Uterus (tissue), 4 donors: Measurements from ENCODE around the gene WDR77. TPM values are rescaled to one million over a fixed set of nuclear protein-coding genes. Genes with fewer than 3 reads are reported as not detected.

ENCODE experiments used
- DNase-seq, 2 donors: peaks; one replicate each; pipeline ENCODE4 v3.0.0-alpha.2; 2019 to 2020
- H3K27ac ChIP-seq, 2 donors: fragments of 200-600 bp; sonication (generic); 1 replicate in 1 of 2; 2 replicates in 1 of 2; pipeline ENCODE4 v1.5.1; 2016 to 2018
- H3K27me3 ChIP-seq, 2 donors: fragments of 200-600 bp; sonication (generic); one replicate each; pipeline ENCODE4 v1.5.1; 2018 to 2019; ENCODE audit warnings: control low read depth in 1 of 2
- H3K36me3 ChIP-seq, 2 donors: fragments of 200-600 bp; sonication (generic); one replicate each; pipeline ENCODE4 v1.5.1; 2019; ENCODE audit warnings: control low read depth in 1 of 2
- H3K4me1 ChIP-seq, 2 donors: fragments of 200-600 bp; sonication (generic); one replicate each; pipeline ENCODE4 v1.5.1; 2018 to 2019; ENCODE audit warnings: control low read depth in 1 of 2
- H3K4me3 ChIP-seq, 2 donors: fragments of 200-600 bp; sonication (generic); 1 replicate in 1 of 2; 2 replicates in 1 of 2; pipeline ENCODE4 v1.5.1; 2018 to 2019; ENCODE audit warnings: mild to moderate bottlenecking in 1 of 2
- H3K9me3 ChIP-seq, 2 donors: fragments of 200-600 bp; sonication (generic); one replicate each; pipeline ENCODE4 v1.5.1; 2019; ENCODE audit warnings: control low read depth in 1 of 2
- POLR2A ChIP-seq, 2 donors: fragments of 450-650 bp; IDR thresholded peaks; one replicate each; pipeline ENCODE4 v1.6.1; 2016; ENCODE audit warnings: antibody characterized with exemption in 2 of 2, mild to moderate bottlenecking in 1 of 2, moderate library complexity in 1 of 2
- intact Hi-C: fragments of 100-400 bp; cut with DNase I; formaldehyde crosslinking; loops from one replicate; pipeline ENCODE4 v1.15.1; 2023; ENCODE audit warnings: low total_unique reads
- total RNA-seq, 4 donors: library from RNA; depleted of rRNA in 3 of 4; stranded (reverse); fragments of >200 nt in 3 of 4; gene quantifications; one replicate each; pipeline versions ENCODE4 v1.1.0 to v1.2.4, GENCODE V29; 2014 to 2023
- TF ChIP-seq, protein P1 (sequence below), 4 experiments: fragments of 200-600 bp in 2 of 4; fragments of 450-650 bp in 2 of 4; sonication (generic) in 2 of 4; IDR thresholded peaks; one replicate each; pipeline ENCODE4 v1.5.1; 2016 to 2019; ENCODE audit warnings: antibody characterized with exemption in 4 of 4, mild to moderate bottlenecking in 2 of 4, moderate library complexity in 1 of 4
- donor health status: DM: yes; HTN: yes; CAD: no.

The WDR77 gene
- total RNA-seq, 4 donors from 2014 or later = 0.59 to 31.0 (median 17.1) TPM

GRCh38 chr1:111471012-111471411 lies 22.0 kb upstream of the WDR77 start:
- H3K27ac ChIP-seq = no peak overlapping the region

GRCh38 chr1:111470596-111470995 lies 21.5 kb upstream of the WDR77 start:
- no peak for DNase-seq
- H3K27me3 ChIP-seq = no peaks in the 10 kb centered on the region
- no peaks in the 10 kb centered on the region for H3K36me3 ChIP-seq
- intact Hi-C loops = no loop called here
- H3K4me1 ChIP-seq = no peaks in the 10 kb centered on the region
- no peaks in the 10 kb centered on the region for H3K9me3 ChIP-seq
- no peak overlapping the region for H3K27ac ChIP-seq
- TF ChIP-seq POLR2A (IDR thresholded peaks at IDR 0.05) = no peak
- TF ChIP-seq, protein P1, sequence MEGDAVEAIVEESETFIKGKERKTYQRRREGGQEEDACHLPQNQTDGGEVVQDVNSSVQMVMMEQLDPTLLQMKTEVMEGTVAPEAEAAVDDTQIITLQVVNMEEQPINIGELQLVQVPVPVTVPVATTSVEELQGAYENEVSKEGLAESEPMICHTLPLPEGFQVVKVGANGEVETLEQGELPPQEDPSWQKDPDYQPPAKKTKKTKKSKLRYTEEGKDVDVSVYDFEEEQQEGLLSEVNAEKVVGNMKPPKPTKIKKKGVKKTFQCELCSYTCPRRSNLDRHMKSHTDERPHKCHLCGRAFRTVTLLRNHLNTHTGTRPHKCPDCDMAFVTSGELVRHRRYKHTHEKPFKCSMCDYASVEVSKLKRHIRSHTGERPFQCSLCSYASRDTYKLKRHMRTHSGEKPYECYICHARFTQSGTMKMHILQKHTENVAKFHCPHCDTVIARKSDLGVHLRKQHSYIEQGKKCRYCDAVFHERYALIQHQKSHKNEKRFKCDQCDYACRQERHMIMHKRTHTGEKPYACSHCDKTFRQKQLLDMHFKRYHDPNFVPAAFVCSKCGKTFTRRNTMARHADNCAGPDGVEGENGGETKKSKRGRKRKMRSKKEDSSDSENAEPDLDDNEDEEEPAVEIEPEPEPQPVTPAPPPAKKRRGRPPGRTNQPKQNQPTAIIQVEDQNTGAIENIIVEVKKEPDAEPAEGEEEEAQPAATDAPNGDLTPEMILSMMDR (IDR thresholded peaks at IDR 0.05) = no peak
- no peak overlapping the region for H3K4me3 ChIP-seq

More at GRCh38 chr1:111471012-111471411, 22.0 kb upstream of the WDR77 start:
- Histone ChIP-seq H3K27me3 (no peaks in the 10 kb centered on the region), H3K9me3 (no peaks in the 10 kb centered on the region), H3K4me3 (no peak overlapping the region), H3K36me3 (no peaks in the 10 kb centered on the region), H3K4me1 (no peaks in the 10 kb centered on the region)
- no peak for DNase-seq
- intact Hi-C loops = no loop called here
- TF ChIP-seq, protein P1 (IDR thresholded peaks at IDR 0.05) = no peak
- TF ChIP-seq POLR2A (IDR thresholded peaks at IDR 0.05) = no peak

- Histone ChIP-seq H3K36me3 (no peaks in the 10 kb centered on the region), H3K9me3 (no peaks in the 10 kb centered on the region), H3K4me3 (no peak overlapping the region), H3K27me3 (no peaks in the 10 kb centered on the region), H3K27ac (no peak overlapping the region), H3K4me1 (no peaks in the 10 kb centered on the region)
- TF ChIP-seq, protein P1 (IDR thresholded peaks at IDR 0.05) = no peak
- no peak for TF ChIP-seq POLR2A (IDR thresholded peaks at IDR 0.05)
- DNase-seq = no peak
- intact Hi-C loops = no loop called here
These were observed 20.5 kb upstream of the WDR77 start for GRCh38 chr1:111469539-111469938.

- no peak for DNase-seq
These were observed 19.7 kb upstream of the WDR77 start for GRCh38 chr1:111468717-111469100.

DNA sequence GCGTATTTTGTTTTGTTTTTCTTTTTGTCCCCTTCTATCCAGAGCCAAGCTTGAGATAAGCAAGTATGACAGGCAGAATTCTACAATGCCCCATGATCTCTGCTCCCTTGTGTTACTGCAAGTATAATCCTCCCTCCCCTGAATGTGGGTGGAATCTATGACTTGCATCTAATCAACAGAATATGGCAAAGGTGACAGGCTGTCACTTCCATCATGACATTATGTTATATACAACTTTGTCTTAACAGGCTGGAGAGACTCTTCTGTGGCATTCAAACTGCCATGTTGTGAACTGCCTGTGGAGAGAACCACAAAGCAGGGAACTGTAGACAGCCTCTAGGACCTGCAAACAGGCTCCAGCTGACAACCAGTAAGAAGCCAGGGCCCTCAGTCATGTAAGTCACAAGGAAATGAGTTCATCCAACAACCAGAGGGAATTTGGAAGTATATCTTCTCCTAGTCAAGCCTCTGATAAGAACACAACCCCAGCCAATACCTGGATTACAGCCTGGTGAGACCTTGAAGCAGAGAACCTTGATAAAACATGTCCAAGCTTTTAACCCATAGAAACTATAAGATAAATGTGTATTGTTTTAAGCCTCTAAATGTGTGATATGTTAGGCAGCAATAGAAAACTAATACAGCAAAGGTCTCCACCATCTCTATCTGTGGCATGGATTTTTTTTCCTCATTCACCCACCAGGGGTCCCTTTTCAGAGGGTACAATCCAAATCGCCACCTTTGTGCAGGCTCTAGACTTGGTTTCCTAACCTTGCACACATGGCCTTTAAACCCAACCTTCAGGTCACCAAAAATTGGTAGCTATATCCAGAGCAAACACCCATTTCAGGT lies 19.0 kb upstream of the WDR77 start:
- H3K9me3 ChIP-seq = no peaks in the 10 kb centered on the region
- intact Hi-C loops = no loop called here
- TF ChIP-seq POLR2A (IDR thresholded peaks at IDR 0.05) = no peak
- TF ChIP-seq, protein P1 (IDR thresholded peaks at IDR 0.05) = no peak
- H3K27ac ChIP-seq = no peak overlapping the region
- DNase-seq = no peak
- H3K4me3 ChIP-seq = no peak overlapping the region
- no peaks in the 10 kb centered on the region for H3K4me1 ChIP-seq
- H3K36me3 ChIP-seq = no peaks in the 10 kb centered on the region
- H3K27me3 ChIP-seq = no peaks in the 10 kb centered on the region

More at GRCh38 chr1:111468717-111469100, 19.7 kb upstream of the WDR77 start:
- Histone ChIP-seq H3K4me3 (no peak overlapping the region), H3K4me1 (no peaks in the 10 kb centered on the region), H3K36me3 (no peaks in the 10 kb centered on the region), H3K9me3 (no peaks in the 10 kb centered on the region), H3K27me3 (no peaks in the 10 kb centered on the region), H3K27ac (no peak overlapping the region)
- intact Hi-C loops = no loop called here
- TF ChIP-seq, protein P1 (IDR thresholded peaks at IDR 0.05) = no peak
- no peak for TF ChIP-seq POLR2A (IDR thresholded peaks at IDR 0.05)
